HepG2 (cell line): Measurements from ENCODE around the gene C18orf54. TPM values are rescaled to one million over a fixed set of nuclear protein-coding genes. Genes with fewer than 3 reads are reported as not detected.

ENCODE experiments used
- CBX2 ChIP-seq, 2 experiments: fragments of 200-600 bp in 1 of 2; sonication (generic); formaldehyde crosslinking in 1 of 2; IDR thresholded peaks; 2 replicates each; pipeline versions ENCODE4 v1.7.0 to v1.8.1; 2018 to 2022; ENCODE audit warnings: low read depth in 2 of 2, low read length in 1 of 2, mild to moderate bottlenecking in 1 of 2, missing genetic modification reagents in 1 of 2
- FIP1L1 ChIP-seq: fragments of 200-400 bp; formaldehyde crosslinking; IDR thresholded peaks from 2 replicates; pipeline ENCODE4 v1.6.1; 2018; ENCODE audit warnings: low read depth, mild to moderate bottlenecking, low read length, moderate library complexity, borderline replicate concordance; ENCODE audit not compliant: insufficient read depth
- FOSL1 ChIP-seq: sonication (generic); formaldehyde crosslinking; IDR thresholded peaks from 2 replicates; pipeline ENCODE4 v1.9.0; 2021; ENCODE audit warnings: missing genetic modification reagents, borderline replicate concordance
- GATAD2A ChIP-seq: IDR thresholded peaks from 2 replicates; pipeline ENCODE4 v1.6.1; 2016
- HIVEP1 ChIP-seq: sonication (generic); formaldehyde crosslinking; IDR thresholded peaks from 2 replicates; pipeline ENCODE4 v1.4.0; 2020; ENCODE audit warnings: mild to moderate bottlenecking, missing genetic modification reagents
- HNF4A ChIP-seq: sonication (generic); formaldehyde crosslinking; IDR thresholded peaks from 2 replicates; pipeline ENCODE4 v1.4.0; 2020; ENCODE audit warnings: missing genetic modification reagents
- ISX ChIP-seq: sonication (generic); formaldehyde crosslinking; conservative IDR thresholded peaks from 2 replicates; pipeline ENCODE4 v1.5.0; 2020; ENCODE audit warnings: missing genetic modification reagents
- JUND ChIP-seq: sonication (generic); formaldehyde crosslinking; IDR thresholded peaks from 2 replicates; pipeline ENCODE4 v1.8.0; 2022; ENCODE audit warnings: mild to moderate bottlenecking, missing genetic modification reagents
- KLF12 ChIP-seq: sonication (generic); formaldehyde crosslinking; IDR thresholded peaks from 2 replicates; pipeline ENCODE4 v1.4.0; 2020; ENCODE audit warnings: missing genetic modification reagents, borderline replicate concordance
- PCBP2 ChIP-seq: fragments of 200-400 bp; formaldehyde crosslinking; optimal IDR thresholded peaks from 2 replicates; pipeline ENCODE3; 2018; ENCODE audit warnings: low read length, low read depth; ENCODE audit not compliant: poor library complexity, severe bottlenecking
- REL ChIP-seq: sonication (generic); formaldehyde crosslinking; conservative IDR thresholded peaks from 2 replicates; pipeline ENCODE4 v1.8.0; 2022; ENCODE audit warnings: mild to moderate bottlenecking, missing genetic modification reagents, moderate library complexity
- RFX1 ChIP-seq: fragments of 450-650 bp; IDR thresholded peaks from 2 replicates; pipeline ENCODE4 v1.6.1; 2017
- RFX5 ChIP-seq: IDR thresholded peaks from 2 replicates; pipeline ENCODE4 v1.6.1; 2011; ENCODE audit warnings: low read depth, low read length, improper control_type of control experiment
- SMAD1 ChIP-seq: sonication (generic); formaldehyde crosslinking; IDR thresholded peaks from 2 replicates; pipeline ENCODE4 v1.4.0; 2020; ENCODE audit warnings: missing genetic modification reagents, low read depth, mild to moderate bottlenecking, borderline replicate concordance
- ZFP36L2 ChIP-seq: sonication (generic); formaldehyde crosslinking; IDR thresholded peaks from 2 replicates; pipeline ENCODE4 v1.4.0; 2020; ENCODE audit warnings: missing genetic modification reagents
- ZFYVE20 ChIP-seq: sonication (generic); formaldehyde crosslinking; IDR thresholded peaks from 2 replicates; pipeline ENCODE4 v1.8.0; 2023; ENCODE audit warnings: low read depth, mild to moderate bottlenecking, moderate library complexity, missing genetic modification reagents, borderline replicate concordance
- ZMYM2 ChIP-seq: sonication (generic); formaldehyde crosslinking; IDR thresholded peaks from 2 replicates; pipeline ENCODE4 v1.8.0; 2022; ENCODE audit warnings: mild to moderate bottlenecking, missing genetic modification reagents
- ZNF224 ChIP-seq: sonication (generic); formaldehyde crosslinking; IDR thresholded peaks from 2 replicates; pipeline ENCODE4 v1.5.0; 2020; ENCODE audit warnings: mild to moderate bottlenecking, missing genetic modification reagents
- ZNF3 ChIP-seq: IDR thresholded peaks from 2 replicates; pipeline ENCODE4 v1.7.0; 2017; ENCODE audit warnings: inconsistent platforms
- ZNF335 ChIP-seq: sonication (generic); formaldehyde crosslinking; IDR thresholded peaks from 2 replicates; pipeline ENCODE4 v1.4.0; 2020; ENCODE audit warnings: missing genetic modification reagents
- ZNF552 ChIP-seq: sonication (generic); formaldehyde crosslinking; IDR thresholded peaks from 2 replicates; pipeline ENCODE4 v1.9.0; 2022; ENCODE audit warnings: missing genetic modification reagents, mild to moderate bottlenecking, borderline replicate concordance
- ZNF557 ChIP-seq: sonication (generic); formaldehyde crosslinking; IDR thresholded peaks from 2 replicates; pipeline ENCODE4 v1.4.0; 2020; ENCODE audit warnings: missing genetic modification reagents
- ZNF598 ChIP-seq: sonication (generic); formaldehyde crosslinking; IDR thresholded peaks from 2 replicates; pipeline ENCODE4 v1.5.1; 2020; ENCODE audit warnings: mild to moderate bottlenecking, missing genetic modification reagents, borderline replicate concordance
- ZNF670 ChIP-seq: sonication (generic); formaldehyde crosslinking; IDR thresholded peaks from 2 replicates; pipeline ENCODE4 v1.8.0; 2022; ENCODE audit warnings: mild to moderate bottlenecking, missing genetic modification reagents, borderline replicate concordance
- polyA plus RNA-seq, 8 experiments: library from polyadenylated mRNA; depleted of rRNA in 3 of 8; stranded (reverse) in 7 of 8; unstranded in 1 of 8; fragments of >200 nt; fragmentation: Illumina TruSeq in 4 of 8; extraction: Trizol in 4 of 8; gene quantifications; 2 replicates each; pipeline versions ENCODE4 v1.2.1 to v1.2.3, GENCODE V29; 2011 to 2016; ENCODE audit warnings: low read depth in 4 of 8, missing spikeins in 1 of 8, mixed read lengths in 1 of 8; ENCODE audit not compliant: insufficient read depth in 1 of 8
- total RNA-seq, 5 experiments: library from RNA; depleted of rRNA; stranded (reverse); fragments of >200 nt; fragmentation: Illumina TruSeq; extraction: Trizol; gene quantifications; 2 replicates each; pipeline ENCODE4 v1.2.3, GENCODE V29; 2016; ENCODE audit warnings: low read depth in 1 of 5
- TF ChIP-seq, protein P1 (sequence below): sonication (generic); formaldehyde crosslinking; IDR thresholded peaks from 2 replicates; pipeline ENCODE4 v1.8.1; 2023; ENCODE audit warnings: mild to moderate bottlenecking, missing genetic modification reagents
- TF ChIP-seq, protein P2 (sequence below): sonication (generic); formaldehyde crosslinking; IDR thresholded peaks from 2 replicates; pipeline ENCODE4 v1.4.0; 2020; ENCODE audit warnings: missing genetic modification reagents
- TF ChIP-seq, protein P3 (sequence below): sonication (generic); formaldehyde crosslinking; IDR thresholded peaks from 2 replicates; pipeline ENCODE4 v1.9.0; 2021; ENCODE audit warnings: missing genetic modification reagents, mild to moderate bottlenecking, borderline replicate concordance

Gene C18orf54
- total and polyA plus RNA-seq, 2 of the 13 experiments (the other 11 are each of a cell fraction or from before 2014, with no cell fraction given) = 1.8 to 2.5 TPM

DNA sequence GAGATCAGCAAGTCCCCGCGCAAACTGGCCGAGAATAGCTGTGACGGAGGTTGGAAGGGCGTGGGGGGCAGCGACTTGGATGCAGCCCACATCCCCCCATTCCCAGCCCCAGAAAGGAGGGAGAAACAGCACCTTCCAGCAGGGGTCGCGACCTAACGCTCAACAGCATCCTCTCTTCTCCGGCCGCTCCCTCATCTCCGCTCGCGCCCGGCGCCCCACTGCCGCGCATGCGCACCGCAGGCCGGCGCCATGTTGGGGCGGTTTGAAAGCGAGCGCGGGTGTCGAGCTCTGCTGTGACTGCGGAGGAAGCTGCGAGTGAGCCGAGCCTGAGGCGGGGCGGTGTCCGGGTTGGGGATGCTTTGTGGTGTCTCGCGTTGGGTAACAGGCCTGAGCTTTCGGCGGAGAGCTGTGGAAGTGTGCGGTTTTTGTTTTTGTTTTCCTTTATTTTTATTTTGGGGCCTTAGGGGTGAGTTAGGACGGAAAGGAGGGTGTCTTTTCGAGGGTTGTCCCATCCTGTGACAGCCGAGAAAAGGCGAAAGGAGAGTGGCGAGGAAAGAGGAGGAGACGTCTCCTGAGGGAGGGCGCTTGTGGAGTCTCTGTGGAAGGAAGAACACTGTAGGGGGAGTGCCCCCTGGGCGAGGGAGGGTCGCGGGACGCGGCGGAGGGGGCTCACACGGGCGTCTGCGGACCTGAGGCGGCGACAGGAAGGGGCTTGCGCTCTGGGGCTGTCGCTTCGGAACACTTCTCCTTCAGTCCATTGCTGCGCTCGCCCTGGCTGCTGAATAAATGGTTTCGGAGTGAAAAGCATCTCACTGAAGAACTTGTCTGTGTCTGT, at the start of gene C18orf54, which contains the start of gene STARD6 (continued):
- TF ChIP-seq REL (CRISPR knock-in tag) (no peak), ZMYM2 (no peak), ZNF335 (0 out of 2 replicates have a peak, but pooled peaks have one; percentile 42), KLF12 (no peak), ZNF552 (CRISPR knock-in tag) (no peak), ZNF598 (CRISPR knock-in tag) (peak; percentile 55; the same call in 1 of the 2 replicates), JUND (CRISPR knock-in tag) (no peak), RFX1 (no peak), RFX5 (0 out of 2 replicates have a peak, but pooled peaks have one; percentile 15), HIVEP1 (CRISPR knock-in tag) (no peak), GATAD2A (CRISPR knock-in tag) (peak; percentile 44), ZFYVE20 (no peak), CBX2 (IDR thresholded peaks at IDR 0.05; ENCODE audit: low read depth, low read length) (no peak), CBX2 (CRISPR knock-in tag; IDR thresholded peaks at IDR 0.05; ENCODE audit: low read depth) (no peak), FIP1L1 (no peak), SMAD1 (CRISPR knock-in tag) (no peak), ZFP36L2 (CRISPR knock-in tag) (no peak), ZNF3 (no peak), ZNF670 (CRISPR knock-in tag) (no peak), ISX (CRISPR knock-in tag) (no peak), FOSL1 (CRISPR knock-in tag) (no peak), ZNF557 (CRISPR knock-in tag) (no peak), HNF4A (CRISPR knock-in tag) (no peak), PCBP2 (no peak), ZNF224 (no peak)
- TF ChIP-seq, protein P1, sequence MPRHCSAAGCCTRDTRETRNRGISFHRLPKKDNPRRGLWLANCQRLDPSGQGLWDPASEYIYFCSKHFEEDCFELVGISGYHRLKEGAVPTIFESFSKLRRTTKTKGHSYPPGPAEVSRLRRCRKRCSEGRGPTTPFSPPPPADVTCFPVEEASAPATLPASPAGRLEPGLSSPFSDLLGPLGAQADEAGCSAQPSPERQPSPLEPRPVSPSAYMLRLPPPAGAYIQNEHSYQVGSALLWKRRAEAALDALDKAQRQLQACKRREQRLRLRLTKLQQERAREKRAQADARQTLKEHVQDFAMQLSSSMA (CRISPR knock-in tag) = no peak
- TF ChIP-seq, protein P2, sequence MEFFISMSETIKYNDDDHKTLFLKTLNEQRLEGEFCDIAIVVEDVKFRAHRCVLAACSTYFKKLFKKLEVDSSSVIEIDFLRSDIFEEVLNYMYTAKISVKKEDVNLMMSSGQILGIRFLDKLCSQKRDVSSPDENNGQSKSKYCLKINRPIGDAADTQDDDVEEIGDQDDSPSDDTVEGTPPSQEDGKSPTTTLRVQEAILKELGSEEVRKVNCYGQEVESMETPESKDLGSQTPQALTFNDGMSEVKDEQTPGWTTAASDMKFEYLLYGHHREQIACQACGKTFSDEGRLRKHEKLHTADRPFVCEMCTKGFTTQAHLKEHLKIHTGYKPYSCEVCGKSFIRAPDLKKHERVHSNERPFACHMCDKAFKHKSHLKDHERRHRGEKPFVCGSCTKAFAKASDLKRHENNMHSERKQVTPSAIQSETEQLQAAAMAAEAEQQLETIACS (CRISPR knock-in tag) = peak; percentile 76
- TF ChIP-seq, protein P3, sequence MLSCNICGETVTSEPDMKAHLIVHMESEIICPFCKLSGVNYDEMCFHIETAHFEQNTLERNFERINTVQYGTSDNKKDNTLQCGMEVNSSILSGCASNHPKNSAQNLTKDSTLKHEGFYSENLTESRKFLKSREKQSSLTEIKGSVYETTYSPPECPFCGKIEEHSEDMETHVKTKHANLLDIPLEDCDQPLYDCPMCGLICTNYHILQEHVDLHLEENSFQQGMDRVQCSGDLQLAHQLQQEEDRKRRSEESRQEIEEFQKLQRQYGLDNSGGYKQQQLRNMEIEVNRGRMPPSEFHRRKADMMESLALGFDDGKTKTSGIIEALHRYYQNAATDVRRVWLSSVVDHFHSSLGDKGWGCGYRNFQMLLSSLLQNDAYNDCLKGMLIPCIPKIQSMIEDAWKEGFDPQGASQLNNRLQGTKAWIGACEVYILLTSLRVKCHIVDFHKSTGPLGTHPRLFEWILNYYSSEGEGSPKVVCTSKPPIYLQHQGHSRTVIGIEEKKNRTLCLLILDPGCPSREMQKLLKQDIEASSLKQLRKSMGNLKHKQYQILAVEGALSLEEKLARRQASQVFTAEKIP (CRISPR knock-in tag) = no peak
